NCI-H1694 (cell line): Measurements from ENCODE around the gene KIF2C.
"Not testable (repeated sequence)": the region's sequence is repeated elsewhere in the genome, so short reads cannot be mapped to it uniquely, and the experiment has no call there.

Source experiments
- DNase-seq: peaks from one replicate; lab custom pipeline; 2025; lab: John Stamatoyannopoulos, UW

The KIF2C gene

DNA sequence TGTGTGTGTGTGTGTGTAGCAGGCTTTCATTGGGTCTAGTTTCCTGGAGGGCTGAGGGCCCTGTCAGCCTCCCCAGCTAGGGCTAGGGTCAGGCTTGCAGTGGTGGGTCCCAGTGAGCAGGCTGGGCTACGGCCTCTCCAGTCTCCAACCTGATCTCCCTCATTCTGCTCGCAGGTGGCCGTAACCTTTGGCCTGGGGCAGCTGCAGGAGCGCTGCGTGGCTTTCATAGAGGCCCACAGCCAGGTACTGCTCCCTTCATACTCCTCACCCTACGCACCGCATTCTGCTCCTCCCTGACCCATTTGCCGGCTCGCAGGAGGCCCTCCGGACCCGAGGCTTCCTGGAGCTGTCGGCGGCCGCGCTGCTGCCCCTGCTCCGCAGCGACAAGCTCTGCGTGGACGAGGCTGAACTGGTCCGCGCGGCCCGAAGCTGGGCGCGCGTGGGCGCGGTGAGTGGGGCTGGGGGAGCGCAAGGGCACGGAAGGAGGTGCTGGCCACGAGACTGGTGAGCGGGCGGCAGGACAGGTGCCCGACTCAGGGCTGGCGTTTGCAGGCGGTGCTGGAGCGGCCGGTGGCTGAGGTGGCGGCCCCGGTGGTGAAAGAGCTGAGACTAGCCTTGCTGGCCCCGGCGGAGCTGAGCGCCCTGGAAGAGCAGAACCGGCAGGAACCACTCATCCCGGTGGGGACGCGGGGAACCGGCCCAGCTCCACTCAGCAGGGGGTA lies 73.3 kb downstream of the KIF2C start:
- no peak for DNase-seq

DNA sequence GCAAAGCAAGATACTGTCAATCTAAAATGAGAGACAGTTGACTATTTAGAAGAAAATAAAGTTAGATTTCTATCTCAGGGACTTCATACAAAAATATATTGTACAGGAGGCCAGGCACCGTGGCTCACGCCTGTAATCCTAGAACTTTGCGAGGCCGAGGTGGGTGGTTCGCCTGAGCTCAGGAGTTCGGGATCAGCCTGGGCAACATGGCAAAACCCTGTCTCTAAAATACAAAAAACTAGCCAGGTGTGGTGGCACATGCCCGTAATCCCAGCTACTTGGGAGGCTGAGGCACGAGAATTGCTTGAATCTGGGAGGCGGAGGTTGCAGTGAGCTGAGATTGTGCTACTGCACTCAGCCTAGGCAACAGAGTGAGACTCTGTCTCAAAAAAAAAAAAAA lies 76.3 kb downstream of the KIF2C start:
- DNase-seq = not testable (repeated sequence)

DNA sequence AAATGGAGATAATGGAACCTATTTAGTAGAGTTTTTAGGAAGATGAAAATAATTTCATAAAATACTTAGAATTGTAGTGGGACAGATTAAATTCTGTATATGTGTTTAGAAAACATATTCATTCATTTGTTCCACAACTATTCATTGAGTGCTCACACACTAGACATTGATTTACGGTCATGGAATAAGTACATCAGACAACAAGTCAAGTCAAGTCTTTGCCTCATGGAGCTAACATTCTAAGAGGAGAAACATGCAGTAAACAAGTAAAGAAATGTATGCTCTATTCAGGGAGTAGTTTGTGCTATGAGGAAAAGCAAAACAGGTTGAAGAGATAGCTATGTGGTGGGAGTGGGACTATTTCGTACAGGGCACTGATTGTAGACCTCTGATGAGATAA lies 77.7 kb downstream of the KIF2C start:
- no peak for DNase-seq
